HG03432 (cell line): ENCODE measurements around the gene ERO1A.

Experiments used
- ATAC-seq: cut with Tn5 transposase; IDR thresholded peaks from one replicate; pipeline ENCODE4 v1.9.1; 2021; ENCODE audit warnings: mild to moderate bottlenecking, moderate library complexity; ENCODE audit not compliant: unreplicated experiment

The ERO1A gene

GRCh38 chr14:52609445-52610044 lies 85.8 kb downstream of the ERO1A start:
- no peak for ATAC-seq

GRCh38 chr14:52607061-52607460 lies 88.3 kb downstream of the ERO1A start:
- no peak for ATAC-seq

GRCh38 chr14:52602131-52602530 lies 93.2 kb downstream of the ERO1A start:
- ATAC-seq = peak; percentile 53

- ATAC-seq = no peak
Measured at GRCh38 chr14:52599974-52600373, 95.4 kb downstream of the ERO1A start.

GRCh38 chr14:52598568-52598967 lies 96.8 kb downstream of the ERO1A start:
- ATAC-seq = no peak

- ATAC-seq = no peak
Measured at GRCh38 chr14:52596861-52597260, 98.5 kb downstream of the ERO1A start.

GRCh38 chr14:52596320-52596719 lies 99.0 kb downstream of the ERO1A start:
- ATAC-seq = no peak

GRCh38 chr14:52590318-52590717 lies 105.0 kb downstream of the ERO1A start:
- no peak for ATAC-seq
